Measurements from ENCODE around the gene WBP2.
"Not testable (repeated sequence)": the region's sequence is repeated elsewhere in the genome, so short reads cannot be mapped to it uniquely, and the experiment has no call there.

WBP2 gene

DNA sequence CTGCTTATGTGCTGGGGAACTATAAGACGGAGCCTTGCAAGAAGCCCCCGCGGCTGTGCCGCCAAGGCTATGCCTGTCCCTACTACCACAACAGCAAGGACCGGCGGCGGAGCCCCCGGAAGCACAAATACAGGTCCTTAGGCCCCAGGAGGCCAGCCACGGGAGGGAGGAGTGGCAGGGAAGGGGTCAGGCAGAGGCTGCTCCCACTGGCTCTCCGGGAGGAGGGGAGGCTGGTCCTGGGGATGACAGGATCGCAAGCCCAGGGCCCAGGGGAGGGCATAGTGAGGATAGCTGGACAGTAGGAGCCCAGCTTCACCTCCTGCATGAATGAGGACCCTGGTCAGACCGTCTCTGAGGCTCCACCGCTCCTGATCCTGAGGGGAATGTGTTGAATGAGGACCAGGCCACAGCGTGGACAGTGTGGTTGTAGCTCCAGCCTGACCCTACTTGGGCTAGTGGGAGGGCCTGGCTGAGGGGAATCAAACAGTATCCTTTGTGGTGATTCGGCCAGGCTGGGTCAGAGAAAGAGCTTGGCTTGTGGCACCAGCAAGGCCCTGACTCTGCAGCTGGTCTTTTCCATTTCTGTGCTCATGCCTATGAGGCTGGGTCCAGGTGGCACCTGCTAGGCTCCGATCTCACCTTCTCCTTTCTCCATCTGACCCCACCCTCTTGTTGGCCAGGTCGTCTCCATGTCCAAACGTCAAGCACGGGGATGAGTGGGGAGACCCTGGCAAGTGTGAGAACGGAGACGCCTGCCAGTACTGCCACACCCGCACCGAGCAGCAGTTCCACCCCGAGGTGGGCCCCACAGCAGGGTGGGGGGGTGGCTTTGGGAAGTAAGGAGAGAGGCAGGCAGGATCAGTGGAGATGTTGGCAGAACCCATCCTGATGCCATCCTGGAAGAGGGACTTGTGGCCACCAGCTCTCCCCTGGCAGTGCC, 41.8 kb downstream of the WBP2 start:
- no peak for DNase-seq

DNA sequence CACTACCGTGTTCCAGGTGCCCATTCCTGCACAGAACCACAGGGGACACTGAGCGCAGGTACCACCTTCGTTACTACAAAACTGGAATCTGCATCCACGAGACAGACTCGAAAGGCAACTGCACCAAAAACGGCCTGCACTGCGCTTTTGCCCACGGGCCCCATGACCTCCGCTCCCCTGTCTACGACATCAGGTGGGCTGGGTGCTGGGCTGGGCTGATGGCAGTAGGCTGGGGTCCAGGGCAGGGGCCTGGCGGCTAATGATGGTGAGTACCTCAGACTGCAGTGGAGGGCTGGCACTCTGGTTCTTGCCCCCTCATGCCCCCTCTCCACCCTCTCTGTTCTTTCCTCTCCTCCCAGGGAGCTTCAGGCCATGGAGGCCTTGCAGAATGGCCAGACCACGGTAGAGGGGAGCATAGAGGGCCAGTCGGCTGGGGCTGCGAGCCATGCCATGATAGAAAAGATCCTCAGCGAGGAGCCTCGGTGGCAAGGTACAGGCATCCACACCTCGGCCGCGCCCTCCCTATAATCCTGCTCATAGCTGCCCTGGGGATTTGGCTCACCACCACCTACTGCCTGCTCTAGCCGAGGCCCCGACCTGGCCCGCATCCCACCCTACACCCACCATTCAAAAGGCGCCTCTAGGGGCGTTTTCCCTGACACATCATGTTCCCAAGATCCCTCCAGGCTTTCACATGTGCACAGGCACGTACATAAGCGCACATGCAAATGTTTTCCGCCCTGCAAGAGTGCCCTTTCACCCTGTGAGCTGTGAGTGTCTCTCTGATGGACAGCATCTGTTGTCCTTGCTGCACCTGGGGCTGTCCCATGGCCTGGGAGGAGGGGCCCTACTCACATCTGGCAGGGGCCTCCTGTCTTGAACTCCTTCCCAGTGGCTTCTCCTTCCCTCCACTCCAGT, 42.8 kb downstream of the WBP2 start:
- DNase-seq, result no peak

DNA sequence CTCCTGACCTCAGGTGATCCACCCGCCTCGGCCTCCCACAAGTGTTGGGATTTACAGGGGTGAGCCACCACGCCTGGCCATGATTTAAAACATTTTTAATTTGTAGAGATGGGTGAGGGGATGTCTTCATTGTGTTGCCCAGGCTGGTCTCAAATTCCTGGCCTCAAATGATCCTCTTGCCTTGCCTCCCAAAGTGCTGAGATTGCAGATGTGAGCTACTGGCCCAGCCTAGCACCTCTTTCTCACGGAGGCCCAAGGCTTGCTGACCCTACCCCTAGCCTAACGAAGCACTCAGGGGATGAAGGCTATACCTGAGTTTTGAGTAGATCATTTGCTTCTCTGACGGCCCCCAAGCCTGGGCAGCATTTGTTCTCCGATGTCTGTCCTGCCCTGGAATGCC, 44.0 kb downstream of the WBP2 start:
- DNase-seq, result no peak

DNA sequence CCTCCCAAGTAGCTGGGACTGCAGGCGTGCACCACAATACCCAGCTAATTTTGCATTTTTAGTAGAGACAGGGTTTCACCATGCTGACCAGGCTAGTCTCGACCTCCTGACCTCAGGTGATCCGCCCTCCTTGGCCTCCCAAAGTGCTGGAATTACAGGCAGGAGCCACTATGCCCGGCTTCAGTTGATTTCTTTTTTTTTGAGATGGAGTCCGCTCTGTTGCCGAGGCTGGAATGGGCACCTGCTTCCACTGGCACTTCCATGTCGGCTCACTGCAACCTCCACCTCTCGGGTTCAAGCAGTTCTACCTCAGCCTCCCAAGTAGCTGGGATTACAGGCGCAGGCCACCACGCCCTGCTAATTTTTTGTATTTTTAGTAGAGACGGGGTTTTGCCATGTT, 44.4 kb downstream of the WBP2 start:
- DNase-seq, result not testable (repeated sequence)

DNA sequence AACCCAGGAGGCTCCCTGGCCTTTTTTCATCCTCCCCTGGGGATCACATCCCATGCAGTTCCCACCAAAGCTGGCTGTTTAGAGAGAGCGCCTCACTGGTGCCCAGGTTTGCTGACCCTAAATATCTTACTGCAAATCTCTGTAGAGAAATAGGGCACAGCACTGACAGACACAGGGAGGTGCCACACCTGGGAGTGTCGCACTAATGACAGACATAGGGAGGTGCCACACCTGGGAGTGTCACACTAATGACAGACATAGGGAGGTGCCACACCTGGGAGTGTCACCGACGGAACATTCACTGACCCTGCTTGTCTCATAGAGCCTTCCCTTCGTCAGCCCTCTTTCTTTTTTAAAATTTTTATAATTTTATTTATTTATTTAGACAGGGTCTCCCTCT, 44.9 kb downstream of the WBP2 start:
- no peak for DNase-seq

DNA sequence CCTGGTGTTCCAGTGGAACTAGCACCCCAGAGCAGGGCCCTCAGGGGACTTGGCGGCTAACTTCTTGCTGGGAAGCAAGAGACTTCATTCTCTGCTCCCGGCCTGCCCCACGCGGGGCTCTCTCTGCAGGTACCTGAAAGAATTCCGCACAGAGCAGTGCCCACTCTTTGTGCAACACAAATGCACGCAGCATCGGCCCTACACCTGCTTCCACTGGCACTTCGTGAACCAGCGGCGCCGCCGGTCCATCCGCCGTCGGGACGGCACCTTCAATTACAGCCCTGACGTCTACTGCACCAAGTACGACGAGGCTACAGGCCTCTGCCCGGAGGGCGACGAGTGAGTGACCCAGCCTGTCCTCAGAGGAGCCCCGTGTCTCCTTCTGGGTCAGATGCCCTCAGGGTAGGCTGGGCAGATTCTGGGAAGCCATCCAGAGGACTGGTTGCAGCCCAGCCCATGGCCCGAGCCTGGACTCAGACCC, 45.5 kb downstream of the WBP2 start:
- no peak for DNase-seq

DNA sequence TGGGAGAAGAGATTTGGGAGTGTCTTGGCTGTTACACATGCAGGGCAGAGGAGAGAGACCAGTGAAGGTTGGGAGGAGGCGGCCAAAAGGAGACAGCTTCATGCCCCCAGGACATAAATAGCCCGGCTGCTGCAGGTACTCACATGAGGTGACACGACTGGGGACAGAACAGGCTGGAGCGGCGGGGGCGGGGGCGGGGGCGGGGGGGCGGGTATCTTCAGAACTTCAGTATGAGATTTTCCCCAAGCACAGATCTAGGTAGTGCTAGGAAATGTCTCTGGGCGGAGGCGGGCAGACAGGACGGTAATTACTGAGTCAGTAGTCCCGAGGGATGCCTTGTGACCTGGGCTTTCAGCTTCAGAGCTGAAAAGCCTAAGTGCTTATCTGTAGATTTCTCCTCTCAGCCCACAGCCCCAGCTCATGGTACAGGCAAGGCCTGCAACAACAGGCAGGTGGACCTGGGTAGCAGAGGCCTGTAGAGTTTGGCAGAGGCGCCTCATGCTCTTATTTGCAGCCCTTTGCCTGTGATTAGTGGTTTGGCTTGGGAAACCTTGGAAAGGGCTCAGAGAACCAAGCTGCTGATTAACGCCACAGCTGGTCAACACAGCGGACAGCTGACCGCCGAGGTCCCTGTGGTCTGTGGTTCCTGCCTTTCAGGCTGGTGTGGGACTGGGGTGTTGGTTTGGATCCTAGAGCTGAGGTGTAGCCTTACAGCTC, 46.1 kb downstream of the WBP2 start:
- DNase-seq, result no peak

DNA sequence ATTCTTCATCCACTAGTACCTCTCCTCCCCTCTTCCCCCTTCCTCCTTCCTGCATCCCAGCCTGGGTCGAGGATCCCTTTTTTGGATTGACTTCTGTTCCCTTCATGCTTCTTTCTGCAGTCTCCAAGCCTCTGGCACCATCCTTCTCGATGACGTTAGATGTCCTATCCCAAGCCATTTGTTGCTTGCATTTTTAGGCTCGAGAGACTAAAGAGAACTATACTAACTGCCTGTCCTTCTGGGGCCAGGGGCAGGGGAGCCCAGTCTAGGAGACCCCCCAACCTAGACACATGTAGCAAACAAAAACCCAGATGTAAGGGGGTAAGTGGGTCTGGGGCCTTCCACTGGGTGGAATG, 46.6 kb downstream of the WBP2 start:
- DNase-seq, result no peak

DNA sequence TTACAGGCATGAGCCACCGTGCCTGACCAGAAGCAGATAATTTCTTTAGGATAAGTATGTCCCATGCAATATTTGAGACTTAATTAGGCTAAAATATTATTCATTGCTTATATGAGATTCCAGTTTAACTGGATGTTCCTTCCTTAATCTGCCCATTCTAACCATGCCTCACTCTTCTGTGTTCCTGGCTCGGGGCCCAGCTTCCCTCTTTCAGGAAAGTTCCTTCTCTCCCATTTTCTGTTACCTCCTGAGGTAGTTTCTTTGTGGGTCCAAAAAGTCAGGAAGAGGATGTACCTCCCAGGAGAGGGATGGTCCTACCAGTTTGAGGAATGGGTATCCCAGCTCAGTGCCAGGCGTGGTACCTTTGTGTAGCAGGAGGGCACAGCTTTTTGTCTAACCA, 47.3 kb downstream of the WBP2 start:
- DNase-seq, result no peak

DNA sequence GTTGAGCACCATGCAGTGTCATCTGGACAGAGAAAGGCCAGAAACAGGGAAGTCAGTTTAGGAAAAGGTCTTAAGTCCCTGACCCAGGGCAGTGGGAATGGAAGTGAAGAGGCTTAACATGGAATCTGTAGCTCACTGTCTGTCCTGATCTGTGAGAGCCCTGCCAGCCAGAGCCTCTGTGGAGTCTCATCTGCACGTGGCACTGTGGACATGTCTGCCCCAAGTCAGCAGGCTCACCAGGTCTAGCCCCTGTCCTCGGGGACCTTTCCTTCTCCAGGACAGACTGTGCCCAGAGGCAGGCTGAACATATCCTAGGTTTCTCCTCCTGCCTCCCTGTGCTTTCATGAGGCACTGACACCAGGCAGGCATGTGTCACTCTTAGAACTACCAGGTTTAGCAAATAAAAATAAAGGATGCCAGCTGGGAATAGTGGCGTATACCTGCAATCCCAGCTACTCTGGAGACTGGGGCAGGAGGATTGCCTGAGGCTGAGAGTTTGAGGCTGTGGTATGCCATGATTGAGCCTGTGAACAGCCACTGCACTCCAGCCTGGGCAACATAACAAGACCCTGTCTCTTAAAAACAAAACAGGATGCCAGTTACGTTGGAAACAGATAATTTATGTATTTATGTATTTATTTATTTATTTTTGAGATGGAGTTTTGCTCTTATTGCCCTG, 48.2 kb downstream of the WBP2 start:
- no peak for DNase-seq

DNA sequence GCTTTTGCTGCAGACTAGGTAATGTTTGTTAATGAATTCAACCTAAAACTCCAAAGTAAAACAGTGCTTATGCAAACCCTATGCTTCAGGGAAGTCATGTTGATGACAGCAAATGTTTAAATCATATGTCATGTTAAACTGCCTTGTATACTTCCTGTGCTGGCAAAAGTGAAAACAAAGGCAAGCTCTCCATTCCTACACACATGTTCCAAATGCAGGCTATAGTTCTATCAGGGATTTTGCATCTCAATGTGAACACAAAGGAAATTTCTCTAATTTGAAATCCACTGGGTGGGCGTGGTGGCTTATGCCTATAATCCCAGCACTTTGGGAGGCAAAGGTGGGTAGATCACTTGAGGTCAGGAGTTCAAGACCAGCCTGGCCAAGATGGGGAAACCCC, 51.3 kb downstream of the WBP2 start:
- no peak for DNase-seq

DNA sequence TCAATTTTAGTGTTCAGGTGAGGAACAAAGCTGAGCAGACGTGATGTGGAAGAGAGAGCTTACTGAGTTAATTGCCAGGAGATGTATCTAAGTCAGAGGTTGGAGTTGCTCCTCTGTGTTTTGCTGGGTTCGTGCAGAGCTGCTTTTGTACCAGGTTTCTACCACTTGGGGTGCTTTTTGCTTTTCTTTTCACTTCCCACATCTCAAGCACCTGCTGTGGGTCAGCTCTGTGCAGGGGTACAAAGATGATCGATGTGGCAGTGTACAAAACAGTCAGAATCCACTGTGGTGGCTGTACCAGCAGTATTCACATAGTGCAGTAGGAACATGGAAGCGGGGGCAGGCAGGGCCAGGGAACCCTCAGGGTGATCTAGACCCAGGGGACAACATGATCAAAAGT, 55.7 kb downstream of the WBP2 start:
- DNase-seq, result no peak

DNA sequence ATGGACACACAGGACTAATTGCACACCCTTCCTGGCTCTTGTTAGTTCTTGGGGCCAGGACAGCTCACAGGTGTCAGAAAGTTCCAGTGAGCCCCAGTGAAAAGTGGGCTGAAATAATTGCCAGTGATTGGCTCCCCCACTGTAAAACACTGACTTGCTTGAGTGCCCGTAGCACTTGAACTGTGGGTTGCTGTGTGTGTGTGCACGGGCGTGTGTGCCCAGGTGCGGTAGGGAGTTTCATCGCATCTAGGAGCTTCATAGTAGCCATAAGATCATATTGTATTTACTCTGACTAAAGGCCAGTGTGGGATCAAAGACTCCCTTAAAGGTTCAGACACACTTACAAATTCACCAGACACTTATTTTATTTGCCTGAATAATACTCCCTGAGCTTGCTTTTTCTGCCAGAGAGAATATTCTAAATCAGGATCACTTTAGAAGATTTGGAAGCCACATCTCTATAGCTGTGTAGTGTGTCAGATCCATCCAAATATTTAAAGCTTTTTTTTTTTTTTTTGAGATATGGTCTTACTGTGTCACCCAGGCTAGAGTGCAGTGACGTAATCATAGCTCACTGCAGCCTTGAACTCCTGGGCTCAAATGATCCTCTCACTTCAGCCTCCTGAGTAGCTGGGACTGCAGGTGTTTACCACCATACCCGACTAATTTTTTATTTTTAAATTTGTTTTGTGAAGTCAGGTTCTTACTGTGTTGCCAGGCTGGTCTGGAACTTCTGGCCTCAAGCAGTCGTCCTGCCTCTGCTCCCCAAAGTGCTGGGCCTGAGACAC, 59.1 kb downstream of the WBP2 start:
- DNase-seq, result no peak

All from stimulated activated naive CD4-positive, alpha-beta T cell (primary cell).